ENCODE results near the gene GPSM3.

GRCh38 chr6:32189742-32190053 lies 2.7 kb downstream of the GPSM3 start:
- TF ChIP-seq ZNF232 (CRISPR knock-in tag; IDR thresholded peaks at IDR 0.05) (no peak), IRF2 (CRISPR knock-in tag; IDR thresholded peaks at IDR 0.05; ENCODE audit: borderline replicate concordance, low read depth) (no peak), CBFB (CRISPR knock-in tag; IDR thresholded peaks at IDR 0.05; ENCODE audit: low read depth) (no peak), SMAD4 (CRISPR knock-in tag; IDR thresholded peaks at IDR 0.05) (no peak)
- TF ChIP-seq, protein P1, sequence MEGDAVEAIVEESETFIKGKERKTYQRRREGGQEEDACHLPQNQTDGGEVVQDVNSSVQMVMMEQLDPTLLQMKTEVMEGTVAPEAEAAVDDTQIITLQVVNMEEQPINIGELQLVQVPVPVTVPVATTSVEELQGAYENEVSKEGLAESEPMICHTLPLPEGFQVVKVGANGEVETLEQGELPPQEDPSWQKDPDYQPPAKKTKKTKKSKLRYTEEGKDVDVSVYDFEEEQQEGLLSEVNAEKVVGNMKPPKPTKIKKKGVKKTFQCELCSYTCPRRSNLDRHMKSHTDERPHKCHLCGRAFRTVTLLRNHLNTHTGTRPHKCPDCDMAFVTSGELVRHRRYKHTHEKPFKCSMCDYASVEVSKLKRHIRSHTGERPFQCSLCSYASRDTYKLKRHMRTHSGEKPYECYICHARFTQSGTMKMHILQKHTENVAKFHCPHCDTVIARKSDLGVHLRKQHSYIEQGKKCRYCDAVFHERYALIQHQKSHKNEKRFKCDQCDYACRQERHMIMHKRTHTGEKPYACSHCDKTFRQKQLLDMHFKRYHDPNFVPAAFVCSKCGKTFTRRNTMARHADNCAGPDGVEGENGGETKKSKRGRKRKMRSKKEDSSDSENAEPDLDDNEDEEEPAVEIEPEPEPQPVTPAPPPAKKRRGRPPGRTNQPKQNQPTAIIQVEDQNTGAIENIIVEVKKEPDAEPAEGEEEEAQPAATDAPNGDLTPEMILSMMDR (IDR thresholded peaks at IDR 0.05) = no peak
- TF ChIP-seq, protein P2, sequence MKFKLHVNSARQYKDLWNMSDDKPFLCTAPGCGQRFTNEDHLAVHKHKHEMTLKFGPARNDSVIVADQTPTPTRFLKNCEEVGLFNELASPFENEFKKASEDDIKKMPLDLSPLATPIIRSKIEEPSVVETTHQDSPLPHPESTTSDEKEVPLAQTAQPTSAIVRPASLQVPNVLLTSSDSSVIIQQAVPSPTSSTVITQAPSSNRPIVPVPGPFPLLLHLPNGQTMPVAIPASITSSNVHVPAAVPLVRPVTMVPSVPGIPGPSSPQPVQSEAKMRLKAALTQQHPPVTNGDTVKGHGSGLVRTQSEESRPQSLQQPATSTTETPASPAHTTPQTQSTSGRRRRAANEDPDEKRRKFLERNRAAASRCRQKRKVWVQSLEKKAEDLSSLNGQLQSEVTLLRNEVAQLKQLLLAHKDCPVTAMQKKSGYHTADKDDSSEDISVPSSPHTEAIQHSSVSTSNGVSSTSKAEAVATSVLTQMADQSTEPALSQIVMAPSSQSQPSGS (CRISPR knock-in tag; IDR thresholded peaks at IDR 0.05; ENCODE audit: borderline replicate concordance, low read depth) = no peak
- TF ChIP-seq, protein P3, sequence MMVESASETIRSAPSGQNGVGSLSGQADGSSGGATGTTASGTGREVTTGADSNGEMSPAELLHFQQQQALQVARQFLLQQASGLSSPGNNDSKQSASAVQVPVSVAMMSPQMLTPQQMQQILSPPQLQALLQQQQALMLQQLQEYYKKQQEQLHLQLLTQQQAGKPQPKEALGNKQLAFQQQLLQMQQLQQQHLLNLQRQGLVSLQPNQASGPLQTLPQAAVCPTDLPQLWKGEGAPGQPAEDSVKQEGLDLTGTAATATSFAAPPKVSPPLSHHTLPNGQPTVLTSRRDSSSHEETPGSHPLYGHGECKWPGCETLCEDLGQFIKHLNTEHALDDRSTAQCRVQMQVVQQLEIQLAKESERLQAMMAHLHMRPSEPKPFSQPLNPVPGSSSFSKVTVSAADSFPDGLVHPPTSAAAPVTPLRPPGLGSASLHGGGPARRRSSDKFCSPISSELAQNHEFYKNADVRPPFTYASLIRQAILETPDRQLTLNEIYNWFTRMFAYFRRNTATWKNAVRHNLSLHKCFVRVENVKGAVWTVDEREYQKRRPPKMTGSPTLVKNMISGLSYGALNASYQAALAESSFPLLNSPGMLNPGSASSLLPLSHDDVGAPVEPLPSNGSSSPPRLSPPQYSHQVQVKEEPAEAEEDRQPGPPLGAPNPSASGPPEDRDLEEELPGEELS (CRISPR knock-in tag; IDR thresholded peaks at IDR 0.05) = no peak
